ENCODE results near the gene MXRA5.
"Not testable (repeated sequence)": the region's sequence is repeated elsewhere in the genome, so short reads cannot be mapped to it uniquely, and the experiment has no call there.

Gene MXRA5

GRCh38 chrX:3343569-3343968 is 2.9 kb downstream of the MXRA5 start:
- not testable (repeated sequence) for DNase-seq (ENCODE audit: low read depth in 2 of 2)

- DNase-seq (ENCODE audit: low read depth in 2 of 2) = no peak
Observed at GRCh38 chrX:3340016-3340415, 6.4 kb downstream of the MXRA5 start.

- no peak for DNase-seq (ENCODE audit: low read depth in 2 of 2)
Observed at GRCh38 chrX:3326681-3327080, 19.8 kb downstream of the MXRA5 start.

GRCh38 chrX:3320471-3321046 is 25.9 kb downstream of the MXRA5 start:
- no peak for DNase-seq (ENCODE audit: low read depth in 2 of 2)

GRCh38 chrX:3317191-3317718 is 29.2 kb downstream of the MXRA5 start:
- no peak for DNase-seq (ENCODE audit: low read depth in 2 of 2)

GRCh38 chrX:3312109-3312508 is 34.3 kb downstream of the MXRA5 start:
- DNase-seq (ENCODE audit: low read depth in 2 of 2) = no peak

- DNase-seq (ENCODE audit: low read depth in 2 of 2) = no peak
Observed at GRCh38 chrX:3307881-3308280, 38.6 kb downstream of the MXRA5 start.

GRCh38 chrX:3299636-3300035 is 46.8 kb downstream of the MXRA5 start:
- DNase-seq (ENCODE audit: low read depth in 2 of 2) = no peak

- DNase-seq (ENCODE audit: low read depth in 2 of 2) = no peak
Observed at GRCh38 chrX:3295731-3296130, 50.7 kb downstream of the MXRA5 start.

GRCh38 chrX:3293251-3293650 is 53.2 kb downstream of the MXRA5 start:
- DNase-seq (ENCODE audit: low read depth in 2 of 2) = no peak

- no peak for DNase-seq (ENCODE audit: low read depth in 2 of 2)
Observed at GRCh38 chrX:3290561-3290960, 55.9 kb downstream of the MXRA5 start.

- no peak for DNase-seq (ENCODE audit: low read depth in 2 of 2)
Observed at GRCh38 chrX:3286196-3286945, 60.1 kb downstream of the MXRA5 start.

GRCh38 chrX:3280706-3281105 is 65.7 kb downstream of the MXRA5 start:
- no peak for DNase-seq (ENCODE audit: low read depth in 2 of 2)

GRCh38 chrX:3273668-3274067 is 72.8 kb downstream of the MXRA5 start:
- DNase-seq (ENCODE audit: low read depth in 2 of 2) = not testable (repeated sequence)

GRCh38 chrX:3271834-3272186 is 74.6 kb downstream of the MXRA5 start:
- no peak for DNase-seq (ENCODE audit: low read depth in 2 of 2)

GRCh38 chrX:3271183-3271833 is 75.1 kb downstream of the MXRA5 start:
- no peak for DNase-seq (ENCODE audit: low read depth in 2 of 2)

- DNase-seq (ENCODE audit: low read depth in 2 of 2) = no peak
Observed at GRCh38 chrX:3268829-3269228, 77.6 kb downstream of the MXRA5 start.

GRCh38 chrX:3263681-3264126 is 82.7 kb downstream of the MXRA5 start:
- DNase-seq (ENCODE audit: low read depth in 2 of 2) = no peak

- DNase-seq (ENCODE audit: low read depth in 2 of 2) = no peak
Observed at GRCh38 chrX:3262901-3263300, 83.6 kb downstream of the MXRA5 start.

Measured in stimulated activated CD8-positive, alpha-beta memory T cell treated with anti-CD3 and anti-CD28 coated beads, Interleukin-15, amount 100 ng/mL, for 4 hours (primary cell).